Common myeloid progenitor, CD34-positive (primary cell): ENCODE results near the gene RSPO1. TPM values are rescaled to one million over a fixed set of nuclear protein-coding genes. Genes with fewer than 3 reads are reported as not detected.
"Not testable (repeated sequence)": the region's sequence is repeated elsewhere in the genome, so short reads cannot be mapped to it uniquely, and the experiment has no call there.

ENCODE experiments used
- CTCF ChIA-PET: fragments of 350-600 bp; sonication (Branson Sonifier 250); formaldehyde crosslinking; loops from one replicate; lab custom pipeline; 2021; ENCODE audit warnings: antibody characterized with exemption; lab: Charles Lee
- POLR2A ChIA-PET: fragments of 350-600 bp; sonication (Branson Sonifier 250); formaldehyde crosslinking; loops from one replicate; lab custom pipeline; 2021; ENCODE audit warnings: antibody characterized with exemption; lab: Charles Lee
- DNase-seq, 3 donors: peaks; one replicate each; pipeline versions ENCODE4 v3.0.0 to v3.0.0-alpha.2; 2013
- H3K27ac ChIP-seq, 2 experiments: 1 replicate in 1 of 2; 2 replicates in 1 of 2; pipeline ENCODE4 v1.7.0; 2013; ENCODE audit warnings: inconsistent platforms in 2 of 2, low read length in 2 of 2, mild to moderate bottlenecking in 2 of 2, low read depth in 1 of 2, moderate library complexity in 1 of 2; ENCODE audit not compliant: severe bottlenecking in 2 of 2, insufficient read depth in 1 of 2, poor library complexity in 1 of 2
- H3K27me3 ChIP-seq, 5 experiments: replicated peaks in 2 of 5; 1 replicate in 3 of 5; 2 replicates in 2 of 5; pipeline versions ENCODE4 v1.6.1 to v1.7.0; 2013; ENCODE audit warnings: low read length in 4 of 5, mild to moderate bottlenecking in 2 of 5, moderate library complexity in 2 of 5, inconsistent platforms in 1 of 5; ENCODE audit not compliant: insufficient read depth in 5 of 5, control insufficient read depth in 4 of 5
- H3K36me3 ChIP-seq, 4 experiments: 1 replicate in 2 of 4; 2 replicates in 2 of 4; pipeline versions ENCODE4 v1.6.1 to v1.7.0; 2013; ENCODE audit warnings: low read length in 3 of 4, control low read depth in 1 of 4, mild to moderate bottlenecking in 1 of 4; ENCODE audit not compliant: control insufficient read depth in 4 of 4, insufficient read depth in 4 of 4
- H3K4me1 ChIP-seq, 4 experiments: 1 replicate in 3 of 4; 2 replicates in 1 of 4; pipeline versions ENCODE4 v1.6.1 to v1.7.1; 2013; ENCODE audit warnings: low read length in 3 of 4, mild to moderate bottlenecking in 3 of 4, control low read depth in 1 of 4, inconsistent platforms in 1 of 4, moderate library complexity in 1 of 4; ENCODE audit not compliant: control insufficient read depth in 4 of 4, insufficient read depth in 4 of 4; ENCODE audit errors: control extremely low read depth in 1 of 4
- H3K4me3 ChIP-seq, 7 experiments: 1 replicate in 4 of 7; 2 replicates in 3 of 7; pipeline versions ENCODE4 v1.5.1 to v1.7.0; 2013; ENCODE audit warnings: mild to moderate bottlenecking in 7 of 7, low read length in 6 of 7, moderate library complexity in 6 of 7, inconsistent platforms in 2 of 7, low read depth in 2 of 7, control low read depth in 1 of 7; ENCODE audit not compliant: insufficient read depth in 4 of 7, control insufficient read depth in 1 of 7; ENCODE audit errors: extremely low read depth in 1 of 7
- H3K9me3 ChIP-seq, 5 experiments: 1 replicate in 4 of 5; 2 replicates in 1 of 5; pipeline versions ENCODE4 v1.6.1 to v1.7.1; 2013; ENCODE audit warnings: low read length in 4 of 5, mild to moderate bottlenecking in 2 of 5, inconsistent platforms in 1 of 5, low read depth in 1 of 5, moderate library complexity in 1 of 5; ENCODE audit not compliant: control insufficient read depth in 4 of 5, insufficient read depth in 2 of 5; ENCODE audit errors: control extremely low read depth in 1 of 5
- WGBS: methylation state at CpG from one replicate; pipeline ENCODE4 v1.1.5; 2013; ENCODE audit not compliant: insufficient coverage; 5-methylcytosine and 5-hydroxymethylcytosine counted together
- polyA plus RNA-seq: library from polyadenylated mRNA; unstranded; fragments of 120-200 nt; gene quantifications from one replicate; pipeline ENCODE4 v1.2.1, GENCODE V29; 2013

Gene RSPO1
- polyA plus RNA-seq = not detected

- Histone ChIP-seq H3K36me3 (no peaks in the 10 kb centered on the region), H3K4me3 (peak within 1 kb of the TSS in 2 of 7 experiments; percentile 23 to 32), H3K27me3 (peaks cover 13 to 100% (median 60%) of the 10 kb centered on the region in 5 experiments), H3K9me3 (no peaks in the 10 kb centered on the region), H3K27ac (no peak within 1 kb of the TSS), H3K4me1 (peaks cover 0 to 11% (median 5%) of the 10 kb centered on the region in 4 experiments)
- POLR2A ChIA-PET = interaction anchor here (0.6 kb wide), 1 partner anchor 152 kb away, joined by 8 read pairs; no protein-coding TSS in a partner anchor
- DNase-seq = peak in 2 of 3 donors; percentile 14 to 26
- WGBS = under 1% methylated on average over 61 of the region's 72 CpGs
- CTCF ChIA-PET = interaction anchor here (1.4 kb wide), 1 partner anchor 48 kb away, joined by 3 read pairs; no protein-coding TSS in a partner anchor
Measured at GRCh38 chr1:37634244-37634991, at the start of gene RSPO1. RSPO1 (minus strand) TSS chr1:37634892; CDS start chr1:37629661, 5,231 bp downstream.

- POLR2A ChIA-PET, H3K4me1 ChIP-seq, H3K9me3 ChIP-seq, H3K27me3 ChIP-seq, H3K4me3 ChIP-seq, H3K27ac ChIP-seq, DNase-seq: not testable (repeated sequence)
- WGBS = 98% methylated on average over 4 of the region's 9 CpGs
- peaks cover 11 to 56% (median 40%) of the 10 kb centered on the region in 4 experiments for H3K36me3 ChIP-seq
- CTCF ChIA-PET = interaction anchor here (1.7 to 16.2 kb wide), 2 partner anchors 81 to 139 kb away, joined by 3 to 187 read pairs; no protein-coding TSS in a partner anchor
Measured at GRCh38 chr1:37684182-37684581, 49.5 kb upstream of the RSPO1 start.

- peaks cover 0 to 2% (median 0%) of the 10 kb centered on the region in 4 experiments for H3K4me1 ChIP-seq
- POLR2A ChIA-PET = no interaction called here
- DNase-seq = peak; percentile 75 to 87 (median 81)
- H3K27ac ChIP-seq = no peak overlapping the region
- H3K27me3 ChIP-seq = no peaks in the 10 kb centered on the region
- WGBS = 61% methylated on average over 5 of the region's 5 CpGs
- CTCF ChIA-PET = interaction anchor here (0.7 to 16.2 kb wide), 23 partner anchors 9 to 1130 kb away, joined by 3 to 187 read pairs (median 4); partner anchors contain the start of genes GNL2, MEAF6 and RSPO1
- peaks cover 9 to 52% (median 34%) of the 10 kb centered on the region in 4 experiments for H3K36me3 ChIP-seq
- no peak overlapping the region for H3K4me3 ChIP-seq
- H3K9me3 ChIP-seq = no peaks in the 10 kb centered on the region
Measured at GRCh38 chr1:37682334-37682987, 47.8 kb upstream of the RSPO1 start.

GRCh38 chr1:37680933-37681332, 46.2 kb upstream of the RSPO1 start:
- Histone ChIP-seq H3K9me3 (no peaks in the 10 kb centered on the region), H3K27me3 (no peaks in the 10 kb centered on the region), H3K4me1 (peaks cover 3 to 9% (median 6%) of the 10 kb centered on the region in 4 experiments), H3K36me3 (peaks cover 5 to 41% (median 24%) of the 10 kb centered on the region in 4 experiments), H3K4me3 (no peak overlapping the region), H3K27ac (no peak overlapping the region)
- DNase-seq = no peak
- POLR2A ChIA-PET = no interaction called here
- 94% methylated on average over 2 of the region's 3 CpGs for WGBS
- CTCF ChIA-PET = interaction anchor here (1.2 to 16.2 kb wide), 7 partner anchors 10 to 98 kb away, joined by 3 to 187 read pairs (median 4); a partner anchor contains a TSS

GRCh38 chr1:37677808-37678207, 43.1 kb upstream of the RSPO1 start:
- Histone ChIP-seq H3K4me1 (peaks cover 3 to 17% (median 9%) of the 10 kb centered on the region in 4 experiments), H3K36me3 (peaks cover 4 to 12% (median 7%) of the 10 kb centered on the region in 4 experiments), H3K27ac (no peak overlapping the region), H3K9me3 (no peaks in the 10 kb centered on the region), H3K27me3 (no peaks in the 10 kb centered on the region), H3K4me3 (no peak overlapping the region)
- DNase-seq = no peak
- ChIA-PET POLR2A (no interaction called here), CTCF (interaction anchor here (16.2 kb wide), 1 partner anchor 74 kb away, joined by 187 read pairs; no protein-coding TSS in a partner anchor)
- WGBS = 67% methylated on average over 3 of the region's 5 CpGs

GRCh38 chr1:37677143-37677439, 42.4 kb upstream of the RSPO1 start:
- CTCF ChIA-PET = interaction anchor here (16.2 kb wide), 1 partner anchor 74 kb away, joined by 187 read pairs; no protein-coding TSS in a partner anchor
- no peak overlapping the region for H3K27ac ChIP-seq
- DNase-seq = no peak
- H3K4me3 ChIP-seq = no peak overlapping the region
- H3K4me1 ChIP-seq = peaks cover 3 to 17% (median 8%) of the 10 kb centered on the region in 4 experiments
- H3K9me3 ChIP-seq = no peaks in the 10 kb centered on the region
- peaks cover 0 to 3% (median 0%) of the 10 kb centered on the region in 5 experiments for H3K27me3 ChIP-seq
- POLR2A ChIA-PET = no interaction called here
- WGBS = 90% methylated on average over 3 of the region's 4 CpGs
- H3K36me3 ChIP-seq = peaks cover 0 to 9% (median 6%) of the 10 kb centered on the region in 4 experiments
